GM21447 (cell line): Measurements from ENCODE around the gene NETO2.
"Not testable (repeated sequence)": the region's sequence is repeated elsewhere in the genome, so short reads cannot be mapped to it uniquely, and the experiment has no call there.

Experiments
- ATAC-seq: cut with Tn5 transposase; IDR thresholded peaks from one replicate; pipeline ENCODE4 v1.9.1; 2021; ENCODE audit not compliant: unreplicated experiment

The NETO2 gene, protein sequence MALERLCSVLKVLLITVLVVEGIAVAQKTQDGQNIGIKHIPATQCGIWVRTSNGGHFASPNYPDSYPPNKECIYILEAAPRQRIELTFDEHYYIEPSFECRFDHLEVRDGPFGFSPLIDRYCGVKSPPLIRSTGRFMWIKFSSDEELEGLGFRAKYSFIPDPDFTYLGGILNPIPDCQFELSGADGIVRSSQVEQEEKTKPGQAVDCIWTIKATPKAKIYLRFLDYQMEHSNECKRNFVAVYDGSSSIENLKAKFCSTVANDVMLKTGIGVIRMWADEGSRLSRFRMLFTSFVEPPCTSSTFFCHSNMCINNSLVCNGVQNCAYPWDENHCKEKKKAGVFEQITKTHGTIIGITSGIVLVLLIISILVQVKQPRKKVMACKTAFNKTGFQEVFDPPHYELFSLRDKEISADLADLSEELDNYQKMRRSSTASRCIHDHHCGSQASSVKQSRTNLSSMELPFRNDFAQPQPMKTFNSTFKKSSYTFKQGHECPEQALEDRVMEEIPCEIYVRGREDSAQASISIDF

GRCh38 chr16:47143677-47144558 is at the start of gene NETO2:
NETO2 (minus strand) TSS chr16:47143945; CDS start chr16:47143612, 333 bp downstream.
- ATAC-seq = peak; percentile 45

DNA sequence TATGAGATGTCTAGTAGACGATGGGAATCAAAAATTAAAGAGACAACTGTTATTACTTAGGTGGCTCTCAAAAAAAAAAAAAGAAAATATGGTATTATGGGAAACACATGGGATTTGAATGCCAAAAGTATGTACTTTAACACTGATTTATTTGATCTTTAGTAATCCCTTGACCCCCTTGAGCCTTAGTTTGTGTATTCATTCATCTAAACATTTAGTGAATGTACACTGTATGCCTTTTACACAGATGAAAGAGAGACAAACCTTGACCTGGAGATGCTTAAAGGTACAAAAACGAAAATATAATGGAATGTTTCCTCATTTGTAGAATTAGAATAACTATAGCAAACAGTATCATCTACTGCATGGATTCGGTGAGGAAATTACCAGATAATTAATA is 38.6 kb upstream of the NETO2 start:
- no peak for ATAC-seq

DNA sequence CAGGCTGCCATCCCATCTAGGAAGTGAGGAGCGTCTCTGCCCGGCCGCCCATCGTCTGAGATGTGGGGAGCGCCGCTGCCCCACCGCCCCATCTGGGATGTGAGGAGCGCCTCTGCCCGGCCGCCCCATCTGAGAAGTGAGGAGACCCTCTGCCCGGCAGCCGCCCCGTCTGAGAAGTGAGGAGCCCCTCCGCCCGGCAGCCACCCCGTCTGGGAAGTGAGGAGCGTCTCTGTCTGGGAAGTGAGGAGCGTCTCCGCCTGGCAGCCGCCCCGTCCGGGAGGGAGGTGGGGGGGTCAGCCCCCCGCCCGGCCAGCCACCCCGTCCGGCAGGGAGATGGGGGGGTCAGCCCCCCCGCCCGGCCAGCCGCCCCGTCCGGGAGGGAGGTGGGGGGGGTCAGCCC is 37.3 kb upstream of the NETO2 start:
- ATAC-seq = not testable (repeated sequence)

DNA sequence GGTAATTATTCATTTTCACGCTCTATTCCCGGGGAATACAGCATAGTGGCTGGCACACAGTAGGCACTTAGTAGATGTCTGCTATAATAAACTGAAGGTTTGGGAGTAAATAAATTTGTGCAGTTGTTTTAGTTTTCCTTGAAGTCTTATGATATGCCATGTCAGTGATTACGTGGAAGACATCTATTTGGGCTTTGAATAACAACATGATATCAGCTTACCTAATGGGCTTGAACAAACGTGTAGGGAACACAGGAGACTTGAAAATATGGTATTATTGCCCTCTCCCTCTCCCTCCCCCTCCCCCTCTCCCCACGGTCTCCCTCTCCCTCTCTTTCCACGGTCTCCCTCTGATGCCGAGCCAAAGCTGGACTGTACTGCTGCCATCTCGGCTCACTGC is 36.3 kb upstream of the NETO2 start:
- ATAC-seq = no peak

GRCh38 chr16:47175152-47175551 is 31.4 kb upstream of the NETO2 start:
- ATAC-seq = no peak

DNA sequence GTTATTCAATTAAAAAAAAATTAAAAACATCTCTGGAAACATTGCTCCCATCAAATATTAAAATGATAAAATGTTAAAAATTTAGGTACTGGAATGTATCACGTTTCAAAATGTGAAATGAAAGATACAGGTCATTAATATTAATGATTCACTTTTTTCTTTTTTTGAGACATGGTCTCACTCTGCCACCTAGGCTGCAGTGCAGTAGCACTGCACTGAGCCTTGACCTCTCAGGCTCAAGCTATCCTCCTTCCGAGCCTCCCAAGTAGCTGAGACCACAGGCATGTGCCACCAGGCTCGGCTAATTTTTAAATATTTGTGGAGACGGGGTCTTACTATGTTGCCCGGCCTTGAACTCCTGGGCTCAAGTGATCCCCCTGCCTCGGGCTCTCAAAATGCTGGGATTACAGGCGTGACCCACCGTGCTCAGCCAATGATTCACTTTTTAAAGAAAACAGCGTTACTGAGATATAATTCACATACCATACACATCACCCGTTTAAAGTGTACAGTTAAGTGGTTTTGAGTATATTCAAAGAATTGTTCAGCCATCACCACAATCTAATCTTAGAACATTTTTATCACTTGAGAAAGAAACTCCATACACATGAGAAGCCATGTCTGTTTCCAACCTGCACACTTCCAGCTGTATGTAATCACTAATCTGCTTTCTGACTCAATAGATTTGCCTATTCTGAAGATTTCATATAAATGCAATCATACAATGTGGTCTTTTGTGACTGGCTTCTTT is 19.1 kb upstream of the NETO2 start:
- ATAC-seq = no peak

GRCh38 chr16:47161464-47161863 is 17.7 kb upstream of the NETO2 start:
- ATAC-seq = no peak

DNA sequence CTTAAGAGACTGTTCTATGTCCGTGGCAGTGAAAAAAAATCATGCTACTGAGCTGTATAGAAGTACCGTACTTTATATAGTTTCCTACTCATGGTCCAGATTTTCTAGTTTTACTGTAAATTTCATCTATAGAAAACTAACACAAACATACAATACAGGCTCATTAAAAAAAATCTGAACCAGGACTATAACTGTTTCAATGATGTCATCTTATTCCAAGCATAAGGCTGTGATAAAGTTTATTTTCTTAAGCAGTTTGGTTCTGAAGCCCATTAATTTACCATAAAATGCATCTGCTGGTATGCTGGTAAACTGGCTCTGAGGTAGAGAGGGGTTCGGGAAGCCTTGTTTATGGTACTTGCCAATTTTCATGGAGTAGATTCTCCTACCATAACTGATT is 16.7 kb upstream of the NETO2 start:
- ATAC-seq = no peak

DNA sequence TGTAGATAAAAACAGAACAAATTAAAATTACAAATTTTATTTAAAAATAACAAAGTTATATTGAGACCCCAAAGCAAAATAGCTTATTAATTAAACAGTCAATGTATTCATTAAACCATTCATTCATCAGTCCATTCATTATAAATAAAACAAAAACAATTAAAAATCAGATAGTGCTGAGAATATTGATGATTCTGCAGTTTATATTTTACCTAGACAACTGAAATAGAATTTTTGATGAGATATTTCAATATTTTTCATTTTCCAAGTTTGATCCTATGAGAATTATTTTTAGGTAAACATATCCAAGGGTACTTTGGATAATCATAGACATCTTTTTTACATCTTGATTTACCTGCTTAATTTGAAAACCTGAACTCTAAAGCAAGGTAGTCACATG is 15.2 kb upstream of the NETO2 start:
- ATAC-seq = no peak

GRCh38 chr16:47156680-47157215 is 13.0 kb upstream of the NETO2 start:
- no peak for ATAC-seq

DNA sequence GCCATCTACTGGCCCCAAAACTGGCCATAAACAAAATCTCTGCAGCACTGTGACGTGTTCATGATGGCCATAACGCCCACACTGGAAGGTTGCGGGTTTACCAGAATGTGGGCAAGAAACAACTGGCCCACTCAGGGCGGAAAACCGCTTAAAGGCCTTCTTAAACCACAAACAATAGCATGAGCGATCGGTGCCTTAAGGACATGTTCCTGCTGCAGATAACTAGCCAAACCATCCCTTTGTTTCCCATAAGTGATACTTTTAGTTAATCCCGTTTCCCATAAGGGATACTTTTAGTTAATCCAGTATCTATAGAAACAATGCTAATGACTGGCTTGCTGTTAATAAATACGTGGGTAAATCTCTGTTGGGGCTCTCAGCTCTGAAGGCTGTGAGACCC is 8.8 kb upstream of the NETO2 start:
- ATAC-seq = not testable (repeated sequence)

DNA sequence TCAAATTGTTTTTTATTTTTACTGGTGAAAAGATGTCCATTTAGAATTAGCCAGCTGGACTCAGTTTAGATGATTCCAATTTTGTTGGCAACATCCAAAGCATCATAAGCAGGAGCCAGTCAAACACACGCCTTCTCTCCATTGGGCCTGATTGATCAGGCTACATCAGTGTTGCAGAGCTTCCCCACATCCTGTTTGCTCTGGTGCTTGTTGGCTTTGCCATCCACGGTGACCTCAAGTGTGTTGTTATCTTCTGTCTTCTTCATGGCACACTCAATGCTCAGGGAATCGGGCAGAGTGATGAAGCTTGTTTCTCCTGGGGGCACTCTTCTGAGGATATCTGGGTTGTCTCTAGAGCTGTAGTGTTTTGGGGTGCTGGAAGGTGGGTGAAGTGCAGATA is 6.3 kb upstream of the NETO2 start:
- no peak for ATAC-seq

DNA sequence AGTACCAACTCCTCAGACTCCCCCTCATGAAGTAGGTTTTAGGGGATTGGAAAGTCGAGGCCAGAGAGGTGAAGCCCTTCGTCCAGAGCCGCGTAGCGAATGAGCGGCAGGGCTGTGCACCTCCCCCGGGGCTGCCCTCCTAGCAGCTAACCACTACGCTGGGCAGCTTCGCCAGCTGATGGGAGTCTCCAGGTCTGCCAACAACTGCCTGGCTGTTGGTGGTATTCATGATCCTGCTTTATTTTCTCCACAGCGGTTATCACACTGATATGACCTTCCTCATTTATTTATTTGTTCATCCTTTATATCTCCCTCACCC is 773 bp upstream of the NETO2 start:
- no peak for ATAC-seq

GRCh38 chr16:47142821-47143676 is 696 bp downstream of the NETO2 start:
- peak; percentile 60 for ATAC-seq

DNA sequence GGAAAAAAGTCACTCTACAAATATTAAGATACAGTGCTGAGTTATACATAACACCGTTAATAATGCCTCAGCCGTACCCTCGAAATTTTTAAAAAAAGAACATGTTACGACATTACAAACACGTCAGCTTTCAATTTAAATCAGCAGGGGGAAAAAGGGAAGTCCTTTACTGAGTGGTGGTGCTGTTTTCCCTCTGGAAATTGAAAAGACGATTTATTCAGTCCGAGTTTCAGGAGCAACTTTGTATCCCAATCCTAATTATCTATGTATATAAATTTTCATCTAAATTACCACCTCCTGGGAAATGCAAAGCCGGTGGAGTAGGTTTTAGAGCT is 1.3 kb downstream of the NETO2 start:
- no peak for ATAC-seq

DNA sequence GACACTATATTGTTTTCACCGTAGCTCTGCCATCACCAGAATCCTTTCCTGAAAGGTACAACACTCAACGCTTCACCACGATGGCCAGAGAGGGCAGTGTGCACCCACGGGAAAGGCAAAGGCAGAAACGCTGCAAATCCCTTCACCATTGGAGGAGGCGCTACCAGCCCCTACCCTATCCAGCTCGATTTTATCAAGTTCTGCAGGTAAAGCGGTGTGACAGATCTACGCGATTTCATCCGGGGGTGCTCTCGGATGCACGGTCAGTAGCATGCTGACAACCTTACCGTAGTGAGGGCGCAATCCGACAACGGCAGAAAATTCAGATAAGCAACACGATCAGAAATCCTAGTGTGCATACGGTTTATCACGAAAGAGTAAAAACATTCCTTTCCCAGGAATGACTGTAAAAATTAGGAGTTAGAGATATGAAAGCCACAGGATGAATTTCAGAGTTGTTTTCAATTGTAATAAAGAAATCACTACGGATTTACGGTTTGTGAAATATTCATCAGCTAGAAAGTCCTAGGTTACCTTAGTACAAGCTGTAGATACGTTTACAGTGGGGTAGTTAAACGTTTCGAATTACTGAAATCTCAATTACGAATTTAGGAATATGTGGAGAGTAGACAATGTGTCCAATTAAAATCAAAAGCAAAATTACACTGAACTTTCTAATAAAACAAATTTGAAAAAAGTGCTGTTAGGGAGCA is 1.8 kb downstream of the NETO2 start:
- peak; percentile 63 for ATAC-seq

- no peak for ATAC-seq
Observed at GRCh38 chr16:47140686-47141085, 3.1 kb downstream of the NETO2 start.

GRCh38 chr16:47139561-47140185 is 4.1 kb downstream of the NETO2 start:
- ATAC-seq = no peak

GRCh38 chr16:47137925-47138324 is 5.8 kb downstream of the NETO2 start:
- not testable (repeated sequence) for ATAC-seq
